ENCODE measurements around the gene TIGD1. TPM values are rescaled to one million over a fixed set of nuclear protein-coding genes. Genes with fewer than 3 reads are reported as not detected.

The TIGD1 gene
- total RNA-seq, 1 experiment from 2014 or later, result 9.8 TPM

GRCh38 chr2:232545511-232546375 is 4.6 kb downstream of the TIGD1 start:
- Histone ChIP-seq H3K9me3 (ENCODE audit: low read depth, low read length, poor library complexity, severe bottlenecking) (no peaks in the 10 kb centered on the region), H3K4me3 (ENCODE audit: low read depth, low read length, poor library complexity, severe bottlenecking) (no peak overlapping the region), H3K36me3 (ENCODE audit: insufficient read depth, low read length, poor library complexity, severe bottlenecking) (peaks cover 13% of the 10 kb centered on the region), H3K27ac (ENCODE audit: low read depth, low read length, poor library complexity, severe bottlenecking) (no peak overlapping the region), H3K27me3 (replicated peaks; ENCODE audit: insufficient read depth, low read depth, low read length, poor library complexity) (no peaks in the 10 kb centered on the region), H3K4me1 (ENCODE audit: insufficient read depth, low read length, poor library complexity, severe bottlenecking) (no peaks in the 10 kb centered on the region)
- BruUV-seq (replicated peaks), result no TSS peak
- CTCF ChIA-PET, result no interaction called here
- TF ChIP-seq, protein P1, sequence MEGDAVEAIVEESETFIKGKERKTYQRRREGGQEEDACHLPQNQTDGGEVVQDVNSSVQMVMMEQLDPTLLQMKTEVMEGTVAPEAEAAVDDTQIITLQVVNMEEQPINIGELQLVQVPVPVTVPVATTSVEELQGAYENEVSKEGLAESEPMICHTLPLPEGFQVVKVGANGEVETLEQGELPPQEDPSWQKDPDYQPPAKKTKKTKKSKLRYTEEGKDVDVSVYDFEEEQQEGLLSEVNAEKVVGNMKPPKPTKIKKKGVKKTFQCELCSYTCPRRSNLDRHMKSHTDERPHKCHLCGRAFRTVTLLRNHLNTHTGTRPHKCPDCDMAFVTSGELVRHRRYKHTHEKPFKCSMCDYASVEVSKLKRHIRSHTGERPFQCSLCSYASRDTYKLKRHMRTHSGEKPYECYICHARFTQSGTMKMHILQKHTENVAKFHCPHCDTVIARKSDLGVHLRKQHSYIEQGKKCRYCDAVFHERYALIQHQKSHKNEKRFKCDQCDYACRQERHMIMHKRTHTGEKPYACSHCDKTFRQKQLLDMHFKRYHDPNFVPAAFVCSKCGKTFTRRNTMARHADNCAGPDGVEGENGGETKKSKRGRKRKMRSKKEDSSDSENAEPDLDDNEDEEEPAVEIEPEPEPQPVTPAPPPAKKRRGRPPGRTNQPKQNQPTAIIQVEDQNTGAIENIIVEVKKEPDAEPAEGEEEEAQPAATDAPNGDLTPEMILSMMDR (conservative IDR thresholded peaks at IDR 0.05; ENCODE audit: low read depth, low read length), result no peak
- TF ChIP-seq EZH2 (IDR thresholded peaks at IDR 0.05; ENCODE audit: borderline replicate concordance, low read depth, low read length, poor library complexity, severe bottlenecking), result no peak
- POLR2A ChIA-PET (ENCODE audit: low non-redundant PET), result no interaction called here
- no peak for DNase-seq (ENCODE audit: low spot score)
- intact Hi-C loops (cut with micrococcal nuclease; ENCODE audit: unreplicated experiment), result no loop called here

GRCh38 chr2:232544674-232545073 is 5.7 kb downstream of the TIGD1 start:
- ChIA-PET POLR2A (ENCODE audit: low non-redundant PET) (no interaction called here), CTCF (no interaction called here)
- no peak overlapping the region for H3K27ac ChIP-seq (ENCODE audit: low read depth, low read length, poor library complexity, severe bottlenecking)
- H3K36me3 ChIP-seq (ENCODE audit: insufficient read depth, low read length, poor library complexity, severe bottlenecking), result peaks cover 13% of the 10 kb centered on the region
- H3K4me3 ChIP-seq (ENCODE audit: low read depth, low read length, poor library complexity, severe bottlenecking), result no peak overlapping the region
- intact Hi-C loops (cut with micrococcal nuclease; ENCODE audit: unreplicated experiment), result no loop called here
- H3K27me3 ChIP-seq (replicated peaks; ENCODE audit: insufficient read depth, low read depth, low read length, poor library complexity), result no peaks in the 10 kb centered on the region
- H3K4me1 ChIP-seq (ENCODE audit: insufficient read depth, low read length, poor library complexity, severe bottlenecking), result no peaks in the 10 kb centered on the region
- no peaks in the 10 kb centered on the region for H3K9me3 ChIP-seq (ENCODE audit: low read depth, low read length, poor library complexity, severe bottlenecking)
- TF ChIP-seq EZH2 (IDR thresholded peaks at IDR 0.05; ENCODE audit: borderline replicate concordance, low read depth, low read length, poor library complexity, severe bottlenecking), result no peak
- TF ChIP-seq, protein P1 (conservative IDR thresholded peaks at IDR 0.05; ENCODE audit: low read depth, low read length), result no peak
- no TSS peak for BruUV-seq (replicated peaks)
- DNase-seq (ENCODE audit: low spot score), result no peak

GRCh38 chr2:232543928-232544631 is 6.3 kb downstream of the TIGD1 start:
- DNase-seq (ENCODE audit: low spot score), result no peak
- intact Hi-C loops (cut with micrococcal nuclease; ENCODE audit: unreplicated experiment), result no loop called here
- H3K27ac ChIP-seq (ENCODE audit: low read depth, low read length, poor library complexity, severe bottlenecking), result no peak overlapping the region
- H3K36me3 ChIP-seq (ENCODE audit: insufficient read depth, low read length, poor library complexity, severe bottlenecking), result peaks cover 13% of the 10 kb centered on the region
- H3K27me3 ChIP-seq (replicated peaks; ENCODE audit: insufficient read depth, low read depth, low read length, poor library complexity), result no peaks in the 10 kb centered on the region
- TF ChIP-seq, protein P1 (conservative IDR thresholded peaks at IDR 0.05; ENCODE audit: low read depth, low read length), result no peak
- TF ChIP-seq EZH2 (IDR thresholded peaks at IDR 0.05; ENCODE audit: borderline replicate concordance, low read depth, low read length, poor library complexity, severe bottlenecking), result no peak
- ChIA-PET CTCF (no interaction called here), POLR2A (ENCODE audit: low non-redundant PET) (no interaction called here)
- no peaks in the 10 kb centered on the region for H3K4me1 ChIP-seq (ENCODE audit: insufficient read depth, low read length, poor library complexity, severe bottlenecking)
- H3K4me3 ChIP-seq (ENCODE audit: low read depth, low read length, poor library complexity, severe bottlenecking), result no peak overlapping the region
- BruUV-seq (replicated peaks), result no TSS peak
- no peaks in the 10 kb centered on the region for H3K9me3 ChIP-seq (ENCODE audit: low read depth, low read length, poor library complexity, severe bottlenecking)
